Tibial nerve (tissue), 4 donors: ENCODE measurements around the gene KIF13A. TPM values are rescaled to one million over a fixed set of nuclear protein-coding genes. Genes with fewer than 3 reads are reported as not detected.
"Not testable (repeated sequence)": the region's sequence is repeated elsewhere in the genome, so short reads cannot be mapped to it uniquely, and the experiment has no call there.

Experiments
- DNase-seq, 2 donors: peaks; one replicate each; pipeline ENCODE4 v3.0.0-alpha.2; 2019; ENCODE audit warnings: low spot score in 2 of 2
- H3K27ac ChIP-seq, 4 donors: fragments of 200-600 bp; sonication (generic) in 3 of 4; one replicate each; pipeline ENCODE4 v1.5.1; 2017 to 2019; ENCODE audit warnings: mild to moderate bottlenecking in 1 of 4
- H3K27me3 ChIP-seq, 2 donors: fragments of 200-600 bp; sonication (generic) in 1 of 2; one replicate each; pipeline versions ENCODE4 v1.5.1 to v1.6.0; 2017 to 2019
- H3K36me3 ChIP-seq, 3 donors: fragments of 200-600 bp; sonication (generic); one replicate each; pipeline ENCODE4 v1.5.1; 2018 to 2019
- H3K4me1 ChIP-seq, 4 donors: fragments of 200-600 bp; sonication (generic) in 3 of 4; one replicate each; pipeline ENCODE4 v1.5.1; 2017 to 2019
- H3K4me3 ChIP-seq, 4 donors: fragments of 200-600 bp; sonication (generic) in 3 of 4; one replicate each; pipeline ENCODE4 v1.5.1; 2017 to 2019; ENCODE audit warnings: mild to moderate bottlenecking in 1 of 4, moderate library complexity in 1 of 4
- H3K9me3 ChIP-seq, 4 donors: fragments of 200-600 bp; sonication (generic) in 3 of 4; one replicate each; pipeline ENCODE4 v1.5.1; 2017 to 2019
- CTCF ChIP-seq, 5 experiments: fragments of 200-600 bp in 3 of 5; fragments of 450-650 bp in 2 of 5; sonication (generic) in 3 of 5; IDR thresholded peaks; one replicate each; pipeline ENCODE4 v1.5.1; 2016 to 2019; ENCODE audit warnings: antibody characterized with exemption in 5 of 5, mild to moderate bottlenecking in 3 of 5, moderate library complexity in 2 of 5
- EP300 ChIP-seq, 2 donors: sonication (generic); formaldehyde crosslinking; IDR thresholded peaks; one replicate each; pipeline ENCODE4 v1.6.1; 2017; ENCODE audit warnings: antibody characterized with exemption in 2 of 2, mild to moderate bottlenecking in 1 of 2
- POLR2A ChIP-seq, 2 donors: fragments of 450-650 bp; IDR thresholded peaks; one replicate each; pipeline ENCODE4 v1.6.1; 2017; ENCODE audit warnings: antibody characterized with exemption in 2 of 2, mild to moderate bottlenecking in 2 of 2, moderate library complexity in 2 of 2
- WGBS, 2 donors: methylation state at CpG; one replicate each; pipeline ENCODE4 v1.1.5; 2018; 5-methylcytosine and 5-hydroxymethylcytosine counted together
- total RNA-seq, 4 donors: library from RNA; depleted of rRNA; stranded (reverse); fragments of >200 nt; gene quantifications; one replicate each; pipeline ENCODE4 v1.1.0, GENCODE V29; 2016

Gene KIF13A
- total RNA-seq, 4 donors from 2014 or later = 31.8 to 71.9 (median 48.0) TPM

GRCh38 chr6:17850281-17850680, 137.2 kb downstream of the KIF13A start:
- Histone ChIP-seq H3K36me3 (peaks cover 0 to 43% (median 0%) of the 10 kb centered on the region in 3 donors), H3K27ac (no peak overlapping the region), H3K4me3 (no peak overlapping the region), H3K4me1 (no peaks in the 10 kb centered on the region), H3K27me3 (no peaks in the 10 kb centered on the region), H3K9me3 (no peaks in the 10 kb centered on the region)
- DNase-seq = no peak
- TF ChIP-seq POLR2A (IDR thresholded peaks at IDR 0.05) = no peak
- TF ChIP-seq CTCF (IDR thresholded peaks at IDR 0.05) = no peak
- TF ChIP-seq EP300 (IDR thresholded peaks at IDR 0.05) = no peak
- 93 to 95% methylated on average over 5 of the region's 5 CpGs for WGBS, 2 donors

- TF ChIP-seq POLR2A (IDR thresholded peaks at IDR 0.05) (no peak), CTCF (IDR thresholded peaks at IDR 0.05) (no peak), EP300 (IDR thresholded peaks at IDR 0.05) (no peak)
- WGBS, 2 donors = 63 to 68% methylated on average over 4 of the region's 4 CpGs
- peaks cover 0 to 36% (median 0%) of the 10 kb centered on the region in 3 donors for H3K36me3 ChIP-seq
- no peaks in the 10 kb centered on the region for H3K9me3 ChIP-seq
- no peak overlapping the region for H3K4me3 ChIP-seq
- DNase-seq = no peak
- no peaks in the 10 kb centered on the region for H3K4me1 ChIP-seq
- H3K27ac ChIP-seq = no peak overlapping the region
- H3K27me3 ChIP-seq = no peaks in the 10 kb centered on the region
Observed at GRCh38 chr6:17847203-17847760, 140.2 kb downstream of the KIF13A start.

GRCh38 chr6:17846762-17847161, 140.7 kb downstream of the KIF13A start:
- Histone ChIP-seq H3K27ac (no peak overlapping the region), H3K9me3 (no peaks in the 10 kb centered on the region), H3K36me3 (peaks cover 0 to 36% (median 0%) of the 10 kb centered on the region in 3 donors), H3K27me3 (no peaks in the 10 kb centered on the region), H3K4me3 (no peak overlapping the region), H3K4me1 (no peaks in the 10 kb centered on the region)
- DNase-seq = no peak
- WGBS, 2 donors = 94 to 100% methylated on average over 4 of the region's 4 CpGs
- TF ChIP-seq EP300 (IDR thresholded peaks at IDR 0.05) = no peak
- TF ChIP-seq CTCF (IDR thresholded peaks at IDR 0.05) = no peak
- TF ChIP-seq POLR2A (IDR thresholded peaks at IDR 0.05) = no peak

- no peaks in the 10 kb centered on the region for H3K27me3 ChIP-seq
- DNase-seq = no peak
- H3K4me1 ChIP-seq = no peaks in the 10 kb centered on the region
- 75 to 76% methylated on average over 4 of the region's 4 CpGs for WGBS, 2 donors
- peaks cover 0 to 28% (median 0%) of the 10 kb centered on the region in 3 donors for H3K36me3 ChIP-seq
- no peak overlapping the region for H3K4me3 ChIP-seq
- H3K27ac ChIP-seq = no peak overlapping the region
- H3K9me3 ChIP-seq = no peaks in the 10 kb centered on the region
- TF ChIP-seq EP300 (IDR thresholded peaks at IDR 0.05) (no peak), CTCF (IDR thresholded peaks at IDR 0.05) (no peak), POLR2A (IDR thresholded peaks at IDR 0.05) (no peak)
Observed at GRCh38 chr6:17845598-17845997, 141.8 kb downstream of the KIF13A start.

- WGBS, 2 donors = 92 to 94% methylated on average over 7 of the region's 7 CpGs
Observed at GRCh38 chr6:17844967-17845366, 142.5 kb downstream of the KIF13A start.

More at GRCh38 chr6:17844967-17845366, 142.5 kb downstream of the KIF13A start:
- H3K27me3 ChIP-seq, H3K4me1 ChIP-seq, H3K27ac ChIP-seq, H3K4me3 ChIP-seq, DNase-seq, H3K9me3 ChIP-seq: not testable (repeated sequence)
- H3K36me3 ChIP-seq = peaks cover 0 to 22% (median 0%) of the 10 kb centered on the region in 3 donors
